ENCODE measurements around the gene MITF. TPM values are rescaled to one million over a fixed set of nuclear protein-coding genes. Genes with fewer than 3 reads are reported as not detected.

MITF gene
- total RNA-seq, 6 experiments from 2014 or later: 1.9 to 4.1 (median 3.8) TPM

DNA sequence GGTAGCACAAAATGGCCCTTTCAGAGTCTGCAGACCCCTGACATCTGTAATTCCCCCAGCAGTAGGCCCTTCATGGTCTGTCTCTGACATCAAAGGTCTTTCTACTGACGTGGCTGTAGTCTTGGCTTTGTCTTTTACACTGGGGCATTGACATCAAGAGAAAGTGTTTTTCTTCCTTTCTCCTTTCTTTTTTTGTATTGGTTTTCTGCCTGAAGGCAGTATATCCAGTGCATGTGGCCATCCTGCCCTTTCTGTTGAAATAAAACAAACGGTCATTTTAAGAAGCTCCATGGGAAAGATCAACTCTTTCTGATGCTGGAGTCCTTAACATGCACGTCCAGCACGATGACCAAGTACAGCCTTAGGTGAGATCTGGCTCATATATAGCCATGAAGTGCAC is 153.4 kb downstream of the MITF start:
- H3K9me3 ChIP-seq: no peaks in the 10 kb centered on the region
- H3K36me3 ChIP-seq: no peaks in the 10 kb centered on the region
- H3K4me1 ChIP-seq: no peaks in the 10 kb centered on the region
- no peaks in the 10 kb centered on the region for H3K27me3 ChIP-seq
- DNase-seq (no peak), ATAC-seq (no peak)
- no peak for TF ChIP-seq POLR2A (IDR thresholded peaks at IDR 0.05)
- TF ChIP-seq, protein P1, sequence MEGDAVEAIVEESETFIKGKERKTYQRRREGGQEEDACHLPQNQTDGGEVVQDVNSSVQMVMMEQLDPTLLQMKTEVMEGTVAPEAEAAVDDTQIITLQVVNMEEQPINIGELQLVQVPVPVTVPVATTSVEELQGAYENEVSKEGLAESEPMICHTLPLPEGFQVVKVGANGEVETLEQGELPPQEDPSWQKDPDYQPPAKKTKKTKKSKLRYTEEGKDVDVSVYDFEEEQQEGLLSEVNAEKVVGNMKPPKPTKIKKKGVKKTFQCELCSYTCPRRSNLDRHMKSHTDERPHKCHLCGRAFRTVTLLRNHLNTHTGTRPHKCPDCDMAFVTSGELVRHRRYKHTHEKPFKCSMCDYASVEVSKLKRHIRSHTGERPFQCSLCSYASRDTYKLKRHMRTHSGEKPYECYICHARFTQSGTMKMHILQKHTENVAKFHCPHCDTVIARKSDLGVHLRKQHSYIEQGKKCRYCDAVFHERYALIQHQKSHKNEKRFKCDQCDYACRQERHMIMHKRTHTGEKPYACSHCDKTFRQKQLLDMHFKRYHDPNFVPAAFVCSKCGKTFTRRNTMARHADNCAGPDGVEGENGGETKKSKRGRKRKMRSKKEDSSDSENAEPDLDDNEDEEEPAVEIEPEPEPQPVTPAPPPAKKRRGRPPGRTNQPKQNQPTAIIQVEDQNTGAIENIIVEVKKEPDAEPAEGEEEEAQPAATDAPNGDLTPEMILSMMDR (IDR thresholded peaks at IDR 0.05): no peak
- no peak overlapping the region for H3K4me3 ChIP-seq
- intact Hi-C loops (cut with DNase I): no loop called here
- no peak overlapping the region for H3K27ac ChIP-seq
- 96% methylated on average over 4 of the region's 4 CpGs for WGBS (ENCODE audit: insufficient coverage, low coverage, low lambda C conversion rate, missing lambda C conversion rate)

DNA sequence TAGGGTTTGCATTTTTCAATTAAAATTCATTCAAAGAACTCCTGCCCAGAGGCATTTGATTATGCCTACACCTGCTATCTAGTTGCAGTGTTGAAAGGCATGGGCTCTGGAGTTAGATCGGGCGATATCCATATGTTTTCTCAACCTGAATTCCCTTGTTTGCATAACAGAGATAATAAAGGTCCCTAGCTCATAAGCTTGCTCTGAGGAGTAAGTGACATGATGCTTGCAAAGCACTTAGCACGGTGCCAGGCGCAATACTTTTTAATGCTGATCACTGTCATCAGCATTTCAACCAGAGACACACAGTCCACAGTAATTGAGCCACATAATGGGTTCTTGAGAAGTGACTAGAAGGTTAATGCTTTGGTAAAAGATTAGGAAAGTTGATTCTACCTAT is 154.0 kb downstream of the MITF start:
- TF ChIP-seq, protein P1 (IDR thresholded peaks at IDR 0.05): no peak
- no peak for TF ChIP-seq POLR2A (IDR thresholded peaks at IDR 0.05)
- no peak for ATAC-seq

DNA sequence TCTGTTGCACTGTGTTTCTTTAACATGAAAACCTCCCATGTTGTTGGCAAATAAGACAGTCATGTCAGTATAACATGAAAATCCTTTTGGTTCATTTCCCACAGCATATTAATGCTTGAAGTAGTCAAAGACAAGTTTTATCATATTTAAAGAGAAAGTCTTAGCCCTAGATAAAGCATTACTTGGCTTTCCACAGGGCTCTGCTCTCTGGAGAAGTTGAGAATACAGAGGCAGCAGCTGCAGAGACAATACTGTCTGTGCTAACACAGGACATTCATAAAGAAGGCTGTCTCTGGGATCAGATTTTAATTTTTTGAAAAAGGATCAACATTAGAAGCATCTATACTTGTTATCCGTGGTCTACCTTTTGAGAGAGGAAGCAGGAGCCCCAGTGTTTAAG is 156.8 kb downstream of the MITF start:
- DNase-seq: no peak
- H3K27ac ChIP-seq: no peak overlapping the region
- 29% methylated on average over 1 of the region's 1 CpG for WGBS (ENCODE audit: insufficient coverage, low coverage, low lambda C conversion rate, missing lambda C conversion rate)

More for the DNA sequence above, 154.0 kb downstream of the MITF start:
- Histone ChIP-seq H3K27me3 (no peaks in the 10 kb centered on the region), H3K4me3 (no peak overlapping the region), H3K36me3 (no peaks in the 10 kb centered on the region), H3K27ac (no peak overlapping the region), H3K9me3 (no peaks in the 10 kb centered on the region), H3K4me1 (no peaks in the 10 kb centered on the region)
- intact Hi-C loops (cut with DNase I): no loop called here
- WGBS (ENCODE audit: insufficient coverage, low coverage, low lambda C conversion rate, missing lambda C conversion rate): 72% methylated on average over 2 of the region's 4 CpGs
- no peak for DNase-seq

DNA sequence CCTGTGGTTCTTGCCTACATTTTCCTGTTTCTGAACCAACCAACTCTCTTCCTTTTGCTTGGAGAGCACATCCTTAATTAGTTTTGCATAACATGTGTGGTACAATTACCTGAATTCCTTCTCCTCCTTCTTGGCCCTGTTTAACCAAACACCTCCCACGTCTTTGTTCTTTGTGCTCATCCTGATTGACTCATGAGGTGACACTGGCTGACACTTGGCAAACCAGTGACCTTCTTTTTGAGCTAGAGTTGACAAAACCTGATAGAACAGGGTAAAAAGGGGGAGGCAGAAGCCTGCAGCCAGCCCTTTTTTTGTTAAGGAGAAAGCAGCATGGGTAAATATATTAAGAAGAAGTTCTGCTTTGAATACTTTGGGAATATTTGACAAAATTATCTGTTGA is 161.1 kb downstream of the MITF start:
- no peak for ATAC-seq
- H3K4me3 ChIP-seq: no peak overlapping the region
- H3K4me1 ChIP-seq: no peaks in the 10 kb centered on the region
- intact Hi-C loops (cut with DNase I): no loop called here
- no peak for DNase-seq
- H3K27me3 ChIP-seq: no peaks in the 10 kb centered on the region
- WGBS (ENCODE audit: insufficient coverage, low coverage, low lambda C conversion rate, missing lambda C conversion rate): 70% methylated on average over 1 of the region's 1 CpG
- no peak for TF ChIP-seq POLR2A (IDR thresholded peaks at IDR 0.05)
- TF ChIP-seq, protein P1 (IDR thresholded peaks at IDR 0.05): no peak
- H3K9me3 ChIP-seq: no peaks in the 10 kb centered on the region
- no peak overlapping the region for H3K27ac ChIP-seq
- no peaks in the 10 kb centered on the region for H3K36me3 ChIP-seq

More for the DNA sequence above, 156.8 kb downstream of the MITF start:
- TF ChIP-seq, protein P1 (IDR thresholded peaks at IDR 0.05): no peak
- no peak for TF ChIP-seq POLR2A (IDR thresholded peaks at IDR 0.05)
- ATAC-seq: no peak
- H3K9me3 ChIP-seq: no peaks in the 10 kb centered on the region
- H3K4me1 ChIP-seq: no peaks in the 10 kb centered on the region
- intact Hi-C loops (cut with DNase I): no loop called here
- no peaks in the 10 kb centered on the region for H3K36me3 ChIP-seq
- no peaks in the 10 kb centered on the region for H3K27me3 ChIP-seq
- no peak overlapping the region for H3K4me3 ChIP-seq

DNA sequence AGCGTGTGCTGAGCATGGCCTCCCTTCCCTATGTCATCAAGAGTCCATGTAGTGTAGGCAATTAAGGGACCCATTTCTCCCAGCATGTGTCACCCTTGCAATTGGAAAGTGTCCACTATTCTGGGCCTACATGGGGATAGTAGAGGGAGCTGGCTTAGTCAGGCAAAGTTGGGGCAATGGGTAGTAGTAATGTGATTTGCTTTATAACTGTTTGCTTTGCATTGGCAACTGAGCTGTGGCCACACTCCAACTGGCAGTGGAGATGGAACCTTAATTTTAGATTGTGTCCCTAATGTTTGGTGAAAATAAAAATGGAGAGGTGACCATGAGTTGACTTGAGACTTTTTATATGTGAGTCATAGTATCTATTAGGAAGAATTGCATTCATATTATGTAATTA is 162.5 kb downstream of the MITF start:
- intact Hi-C loops (cut with DNase I): no loop called here
- 100% methylated on average over 1 of the region's 1 CpG for WGBS (ENCODE audit: insufficient coverage, low coverage, low lambda C conversion rate, missing lambda C conversion rate)
- ATAC-seq (no peak), DNase-seq (no peak)
- Histone ChIP-seq H3K9me3 (no peaks in the 10 kb centered on the region), H3K4me1 (no peaks in the 10 kb centered on the region), H3K27me3 (no peaks in the 10 kb centered on the region), H3K27ac (no peak overlapping the region), H3K4me3 (no peak overlapping the region), H3K36me3 (no peaks in the 10 kb centered on the region)
- TF ChIP-seq, protein P1 (IDR thresholded peaks at IDR 0.05): no peak
- TF ChIP-seq POLR2A (IDR thresholded peaks at IDR 0.05): no peak

All from right lobe of liver (tissue), 6 donors.